Measurements from ENCODE around the gene BMPR1B. TPM values are rescaled to one million over a fixed set of nuclear protein-coding genes. Genes with fewer than 3 reads are reported as not detected.

Gene BMPR1B
- total and polyA plus RNA-seq, 2 of the 4 experiments (the other 2 are of a cell fraction), result 0.24 to 0.90 TPM

DNA sequence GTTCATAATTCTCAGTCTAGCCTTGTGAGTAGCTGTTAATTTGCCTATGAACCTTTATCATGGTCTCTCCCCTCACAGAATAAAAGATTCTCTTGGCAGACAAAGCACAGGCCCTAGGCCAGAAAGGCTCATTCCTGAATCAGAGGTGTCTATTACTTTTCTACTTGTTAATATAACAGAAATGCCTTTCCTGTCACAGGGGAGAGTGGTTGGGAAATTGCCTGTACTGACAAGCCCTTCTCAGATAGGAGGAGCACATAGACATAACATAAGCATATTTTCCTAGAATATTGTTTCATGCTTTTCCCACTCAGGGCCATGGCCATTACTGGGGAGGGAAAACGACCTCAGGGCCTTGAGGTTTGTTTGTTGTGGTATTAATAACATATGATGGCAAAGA lies 308.3 kb downstream of the BMPR1B start:
- BruUV-seq (replicated peaks), result no TSS peak

More for the DNA sequence above, 308.3 kb downstream of the BMPR1B start:
- Histone ChIP-seq H2BK20ac (ENCODE audit: low read depth, low read length) (no peak overlapping the region), H3K9ac (ENCODE audit: low read depth, low read length) (no peak overlapping the region), H2AFZ (replicated peaks; ENCODE audit: low read length, poor library complexity) (no peak overlapping the region), H2AK9ac (replicated peaks; ENCODE audit: low read depth, low read length, poor library complexity) (no peak overlapping the region), H3K4me3 (ENCODE audit: insufficient read depth, low read depth, low read length) (no peak overlapping the region), H3K23ac (ENCODE audit: low read depth, low read length) (no peak overlapping the region), H3K18ac (ENCODE audit: low read depth, low read length) (no peak overlapping the region), H3K36me3 (ENCODE audit: control insufficient read depth, insufficient read depth, low read length) (no peaks in the 10 kb centered on the region), H4K5ac (ENCODE audit: low read depth, low read length) (no peak overlapping the region), H4K91ac (ENCODE audit: insufficient read depth, low read depth, low read length) (no peak overlapping the region), H3K14ac (replicated peaks; ENCODE audit: low read depth, low read length) (no peak overlapping the region), H3K4me2 (ENCODE audit: low read depth, low read length) (no peak overlapping the region), H4K8ac (ENCODE audit: low read depth in 2 of 2, low read length in 2 of 2) (no peak overlapping the region), H3K79me1 (ENCODE audit: low read depth in 1 of 2, low read length in 2 of 2) (no peaks in the 10 kb centered on the region), H3K9me1 (ENCODE audit: insufficient read depth, low read length) (peaks cover 2% of the 10 kb centered on the region; the same call in 1 of the 2 replicates), H3K27ac (ENCODE audit: insufficient read depth, low read length) (no peak overlapping the region), H3K4ac (ENCODE audit: low read depth, low read length) (no peak overlapping the region), H2BK5ac (ENCODE audit: low read depth, low read length, poor library complexity, severe bottlenecking) (no peak overlapping the region), H2AK5ac (ENCODE audit: low read depth, low read length) (no peak overlapping the region), H3K9me3 (ENCODE audit: control insufficient read depth, insufficient read depth, low read length) (no peaks in the 10 kb centered on the region), H4K20me1 (ENCODE audit: insufficient read depth, low read length) (no peaks in the 10 kb centered on the region), H2BK120ac (ENCODE audit: low read depth, low read length) (no peak overlapping the region), H3K27me3 (ENCODE audit: control insufficient read depth, insufficient read depth, low read length) (no peaks in the 10 kb centered on the region), H3K56ac (ENCODE audit: extremely low read depth, insufficient read depth, low read length) (no peak overlapping the region), H3K4me1 (ENCODE audit: control insufficient read depth, insufficient read depth, low read length) (no peaks in the 10 kb centered on the region), H2BK15ac (ENCODE audit: low read depth, low read length) (no peak overlapping the region)
- dilution Hi-C loops (cut with HindIII; ENCODE audit: low sequenced_read_pairs, unreplicated experiment), result no loop called here
- ChIA-PET CTCF (no interaction called here), POLR2A (ENCODE audit: unreplicated experiment) (no interaction called here)
- no CpG with 5 or more reads among the region's 1 CpG for WGBS, 2 experiments (ENCODE audit: extremely low coverage in 2 of 2, insufficient read length in 1 of 2)
- no peak for TF ChIP-seq FOS (IDR thresholded peaks at IDR 0.05; ENCODE audit: low read depth, low read length)
- no peak for TF ChIP-seq CEBPB (IDR thresholded peaks at IDR 0.05; ENCODE audit: low read depth, low read length)
- no peak for TF ChIP-seq BHLHE40 (IDR thresholded peaks at IDR 0.05; ENCODE audit: low read depth, low read length)
- TF ChIP-seq RCOR1 (IDR thresholded peaks at IDR 0.05; ENCODE audit: insufficient replicate concordance, low read length), result no peak
- no peak for TF ChIP-seq MAFK (IDR thresholded peaks at IDR 0.05; ENCODE audit: low read depth, low read length)
- TF ChIP-seq, protein P1, sequence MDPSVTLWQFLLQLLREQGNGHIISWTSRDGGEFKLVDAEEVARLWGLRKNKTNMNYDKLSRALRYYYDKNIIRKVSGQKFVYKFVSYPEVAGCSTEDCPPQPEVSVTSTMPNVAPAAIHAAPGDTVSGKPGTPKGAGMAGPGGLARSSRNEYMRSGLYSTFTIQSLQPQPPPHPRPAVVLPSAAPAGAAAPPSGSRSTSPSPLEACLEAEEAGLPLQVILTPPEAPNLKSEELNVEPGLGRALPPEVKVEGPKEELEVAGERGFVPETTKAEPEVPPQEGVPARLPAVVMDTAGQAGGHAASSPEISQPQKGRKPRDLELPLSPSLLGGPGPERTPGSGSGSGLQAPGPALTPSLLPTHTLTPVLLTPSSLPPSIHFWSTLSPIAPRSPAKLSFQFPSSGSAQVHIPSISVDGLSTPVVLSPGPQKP (IDR thresholded peaks at IDR 0.05; ENCODE audit: borderline replicate concordance, low read depth, low read length), result no peak
- TF ChIP-seq RFX5 (IDR thresholded peaks at IDR 0.05; ENCODE audit: low read depth, low read length), result no peak
- TF ChIP-seq, protein P2, sequence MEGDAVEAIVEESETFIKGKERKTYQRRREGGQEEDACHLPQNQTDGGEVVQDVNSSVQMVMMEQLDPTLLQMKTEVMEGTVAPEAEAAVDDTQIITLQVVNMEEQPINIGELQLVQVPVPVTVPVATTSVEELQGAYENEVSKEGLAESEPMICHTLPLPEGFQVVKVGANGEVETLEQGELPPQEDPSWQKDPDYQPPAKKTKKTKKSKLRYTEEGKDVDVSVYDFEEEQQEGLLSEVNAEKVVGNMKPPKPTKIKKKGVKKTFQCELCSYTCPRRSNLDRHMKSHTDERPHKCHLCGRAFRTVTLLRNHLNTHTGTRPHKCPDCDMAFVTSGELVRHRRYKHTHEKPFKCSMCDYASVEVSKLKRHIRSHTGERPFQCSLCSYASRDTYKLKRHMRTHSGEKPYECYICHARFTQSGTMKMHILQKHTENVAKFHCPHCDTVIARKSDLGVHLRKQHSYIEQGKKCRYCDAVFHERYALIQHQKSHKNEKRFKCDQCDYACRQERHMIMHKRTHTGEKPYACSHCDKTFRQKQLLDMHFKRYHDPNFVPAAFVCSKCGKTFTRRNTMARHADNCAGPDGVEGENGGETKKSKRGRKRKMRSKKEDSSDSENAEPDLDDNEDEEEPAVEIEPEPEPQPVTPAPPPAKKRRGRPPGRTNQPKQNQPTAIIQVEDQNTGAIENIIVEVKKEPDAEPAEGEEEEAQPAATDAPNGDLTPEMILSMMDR (conservative IDR thresholded peaks at IDR 0.05; ENCODE audit: low read depth, low read length), result no peak
- no peak for TF ChIP-seq MXI1 (IDR thresholded peaks at IDR 0.05; ENCODE audit: borderline replicate concordance, low read depth, low read length)
- TF ChIP-seq, protein P3, sequence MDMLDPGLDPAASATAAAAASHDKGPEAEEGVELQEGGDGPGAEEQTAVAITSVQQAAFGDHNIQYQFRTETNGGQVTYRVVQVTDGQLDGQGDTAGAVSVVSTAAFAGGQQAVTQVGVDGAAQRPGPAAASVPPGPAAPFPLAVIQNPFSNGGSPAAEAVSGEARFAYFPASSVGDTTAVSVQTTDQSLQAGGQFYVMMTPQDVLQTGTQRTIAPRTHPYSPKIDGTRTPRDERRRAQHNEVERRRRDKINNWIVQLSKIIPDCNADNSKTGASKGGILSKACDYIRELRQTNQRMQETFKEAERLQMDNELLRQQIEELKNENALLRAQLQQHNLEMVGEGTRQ (IDR thresholded peaks at IDR 0.05; ENCODE audit: low read depth, low read length), result no peak
- no peak for TF ChIP-seq CHD1 (IDR thresholded peaks at IDR 0.05; ENCODE audit: low read depth, low read length)
- TF ChIP-seq RAD21 (IDR thresholded peaks at IDR 0.05; ENCODE audit: low read length), result no peak
- no peak for TF ChIP-seq SMC3 (IDR thresholded peaks at IDR 0.05; ENCODE audit: low read depth, low read length)
- TF ChIP-seq NFE2L2 (IDR thresholded peaks at IDR 0.05; ENCODE audit: low read depth, low read length), result no peak
- TF ChIP-seq POLR2A (IDR thresholded peaks at IDR 0.05; ENCODE audit: low read depth, low read length), result no peak
- TF ChIP-seq MAZ (IDR thresholded peaks at IDR 0.05; ENCODE audit: borderline replicate concordance, low read depth, low read length), result no peak
- no peak for DNase-seq
- no peak for ATAC-seq (ENCODE audit: low read depth)
- in situ Hi-C loops (cut with MboI; ENCODE audit: low sequenced_read_pairs), result no loop called here
- intact Hi-C loops (cut with micrococcal nuclease), result no loop called here

All from IMR-90 (cell line).